IPS DF 6.9 (cell line): ENCODE results near the gene NOXA1.
A peak's percentile ranks its signal among the peaks of the same experiment; 100 is the strongest.

Experiments used
- DNase-seq: peaks from one replicate; pipeline ENCODE4 v3.0.0-alpha.2; 2013; ENCODE audit warnings: low read depth, low spot score
- H3K27ac ChIP-seq: one replicate; pipeline ENCODE4 v1.5.1; 2013; ENCODE audit warnings: low read length, control low read depth
- H3K27me3 ChIP-seq: 2 replicates; pipeline ENCODE4 v1.6.1; 2013; ENCODE audit warnings: mild to moderate bottlenecking, low read length; ENCODE audit not compliant: control insufficient read depth, insufficient read depth
- H3K36me3 ChIP-seq: 2 replicates; pipeline ENCODE4 v1.6.1; 2013; ENCODE audit warnings: low read length; ENCODE audit not compliant: control insufficient read depth, insufficient read depth
- H3K4me1 ChIP-seq: 2 replicates; pipeline ENCODE4 v1.6.1; 2013; ENCODE audit warnings: low read length; ENCODE audit not compliant: control insufficient read depth, insufficient read depth
- H3K4me3 ChIP-seq: 2 replicates; pipeline ENCODE4 v1.5.1; 2013; ENCODE audit warnings: mild to moderate bottlenecking, low read length
- H3K9me3 ChIP-seq: 2 replicates; pipeline ENCODE4 v1.6.1; 2013; ENCODE audit warnings: low read length, inconsistent platforms; ENCODE audit not compliant: control insufficient read depth, insufficient read depth
- WGBS: extraction: QIAGEN DNeasy Blood & Tissue Kit; methylation state at CpG from one replicate; pipeline ENCODE4 v1.1.7; 2013; ENCODE audit warnings: mixed read lengths, missing lambda C conversion rate; ENCODE audit not compliant: insufficient read length, insufficient coverage; 5-methylcytosine and 5-hydroxymethylcytosine counted together

The NOXA1 gene

DNA sequence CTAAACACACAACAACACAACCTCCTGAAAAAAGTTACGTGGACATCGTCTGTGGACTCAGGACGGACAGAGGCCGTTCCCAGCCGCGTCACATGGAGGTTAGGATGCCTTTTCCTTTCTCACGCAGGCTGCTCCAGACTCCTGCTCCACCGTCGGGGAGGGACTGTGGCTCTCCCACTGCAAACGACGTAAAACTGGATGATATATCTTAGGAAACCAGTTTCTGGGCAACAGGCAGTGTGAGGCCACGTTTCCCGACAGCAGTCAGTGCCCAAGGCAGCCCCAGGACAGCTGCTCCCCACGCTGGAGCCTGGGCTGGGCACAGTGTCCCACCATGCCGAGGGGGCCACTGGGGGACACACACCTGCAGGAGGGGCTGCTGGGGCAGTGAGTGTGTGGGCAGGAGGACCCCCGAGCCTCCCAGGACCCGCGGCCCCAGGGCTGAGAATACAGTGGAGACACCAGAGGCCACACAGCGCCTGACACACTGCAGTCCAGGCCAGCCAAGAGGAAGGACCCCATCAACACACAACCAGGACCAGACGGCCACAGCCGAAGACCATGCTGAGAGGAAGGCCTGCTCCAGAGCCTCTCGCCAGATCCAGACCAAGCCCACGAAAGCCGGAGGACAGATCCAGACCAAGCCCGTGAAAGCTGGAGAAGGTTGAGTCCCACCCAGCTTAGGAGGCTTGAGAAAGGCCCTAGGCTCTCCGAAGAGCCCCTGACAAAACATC lies 26.4 kb upstream of the NOXA1 start:
- no peaks in the 10 kb centered on the region for H3K4me1 ChIP-seq
- DNase-seq: no peak
- no peak overlapping the region for H3K4me3 ChIP-seq
- no peak overlapping the region for H3K27ac ChIP-seq
- H3K36me3 ChIP-seq: no peaks in the 10 kb centered on the region; the same call in 1 of the 2 replicates
- H3K9me3 ChIP-seq: no peaks in the 10 kb centered on the region
- no peaks in the 10 kb centered on the region for H3K27me3 ChIP-seq
- no CpG with 5 or more reads among the region's 26 CpGs for WGBS

DNA sequence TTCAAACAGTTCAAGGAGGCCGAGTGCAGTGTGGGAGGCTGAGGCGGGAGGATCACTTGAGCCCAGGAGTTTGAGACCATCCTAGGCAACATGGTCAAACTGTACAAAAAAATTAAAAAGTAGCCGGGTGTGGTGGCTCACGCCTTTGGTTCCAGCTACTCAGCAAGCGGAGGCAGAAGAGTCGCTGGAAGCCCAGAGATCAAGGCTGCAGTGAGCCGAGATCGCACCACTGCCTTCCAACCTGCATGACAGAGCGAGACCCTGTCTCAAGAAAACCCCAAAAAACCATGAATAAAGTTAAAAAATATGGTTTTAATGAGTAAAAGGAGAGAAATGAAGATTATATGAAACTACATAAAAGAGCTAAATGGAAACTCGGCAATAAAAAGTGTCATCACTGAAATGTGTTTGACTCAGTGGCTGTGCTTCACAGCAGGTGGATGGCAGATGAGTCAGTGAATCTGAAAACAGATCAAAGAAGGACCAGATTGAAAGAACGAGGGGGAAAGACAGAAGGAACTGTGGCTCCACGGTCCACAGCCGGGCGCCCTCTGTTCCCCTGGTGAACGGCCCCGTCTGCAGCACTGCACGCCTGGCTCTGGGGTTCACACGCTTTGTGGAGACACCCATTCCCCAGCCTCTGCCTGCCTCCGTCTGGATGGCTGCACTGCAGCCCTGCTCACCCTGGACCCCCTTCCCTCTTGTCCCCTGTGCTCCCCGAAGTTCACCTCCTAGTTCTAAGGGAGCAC lies 25.3 kb upstream of the NOXA1 start:
- H3K9me3 ChIP-seq: no peaks in the 10 kb centered on the region
- H3K36me3 ChIP-seq: no peaks in the 10 kb centered on the region; the same call in 1 of the 2 replicates
- no peak overlapping the region for H3K4me3 ChIP-seq
- DNase-seq: no peak
- H3K27ac ChIP-seq: no peak overlapping the region
- H3K27me3 ChIP-seq: no peaks in the 10 kb centered on the region
- no peaks in the 10 kb centered on the region for H3K4me1 ChIP-seq
- 100% methylated on average over 1 of the region's 20 CpGs for WGBS

DNA sequence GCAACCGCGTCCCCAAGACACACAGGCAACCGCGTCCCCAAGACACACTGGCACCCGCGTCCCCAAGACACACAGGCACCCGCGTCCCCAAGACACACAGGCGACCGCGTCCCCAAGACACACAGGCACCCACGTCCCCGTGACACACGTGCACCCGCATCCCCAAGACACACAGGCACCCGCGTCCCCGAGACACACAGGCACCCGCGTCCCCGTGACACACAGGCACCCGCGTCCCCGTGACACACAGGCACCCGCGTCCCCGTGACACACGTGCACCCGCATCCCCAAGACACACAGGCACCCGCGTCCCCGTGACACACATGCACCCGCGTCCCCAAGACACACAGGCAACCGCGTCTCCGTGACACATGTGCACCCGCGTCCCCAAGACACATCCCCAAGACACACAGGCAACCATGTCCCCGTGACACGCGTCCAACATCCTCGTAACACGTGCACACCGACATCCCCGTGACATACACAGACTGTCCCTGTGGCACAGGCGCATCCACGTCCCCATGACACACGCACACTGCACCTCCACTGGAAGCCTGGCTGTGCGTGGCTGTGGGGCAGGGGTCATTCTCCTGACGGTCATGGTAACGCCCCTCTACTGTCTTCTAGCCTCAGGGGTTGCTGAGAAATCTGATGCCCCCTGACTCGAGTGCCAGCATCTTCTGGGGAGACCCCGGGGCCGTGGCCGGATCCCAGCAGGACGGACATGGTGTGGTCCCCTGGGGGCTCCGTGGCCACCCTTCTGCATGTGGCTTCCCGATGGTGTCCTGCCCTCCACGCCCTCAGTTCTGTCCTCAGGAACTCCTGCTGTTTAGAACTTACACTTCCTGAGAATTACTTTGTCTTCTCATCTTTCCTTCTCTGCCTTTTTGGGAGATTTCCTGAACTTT lies 24.4 kb upstream of the NOXA1 start:
- Histone ChIP-seq H3K9me3 (no peaks in the 10 kb centered on the region), H3K27me3 (no peaks in the 10 kb centered on the region), H3K27ac (no peak overlapping the region), H3K4me3 (no peak overlapping the region), H3K4me1 (no peaks in the 10 kb centered on the region), H3K36me3 (no peaks in the 10 kb centered on the region; the same call in 1 of the 2 replicates)
- DNase-seq: no peak
- no CpG with 5 or more reads among the region's 60 CpGs for WGBS

DNA sequence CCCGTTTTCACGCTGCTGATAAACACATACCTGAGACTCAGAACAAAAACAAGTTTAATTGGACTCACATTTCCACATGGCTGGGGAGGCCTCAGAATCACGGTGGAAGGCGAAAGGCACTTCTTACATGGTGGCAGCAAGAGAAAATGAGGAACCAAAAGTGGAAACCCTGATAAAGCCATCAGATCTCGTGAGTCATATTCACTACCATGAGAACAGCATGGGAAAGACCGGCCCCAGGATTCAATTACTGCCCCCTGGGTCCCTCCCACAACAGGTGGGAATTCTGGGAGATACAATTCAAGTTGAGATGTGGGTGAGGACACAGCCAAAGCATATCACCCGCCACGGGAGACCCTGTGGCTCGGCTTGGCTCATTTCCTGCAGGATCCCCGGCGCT lies 20.4 kb upstream of the NOXA1 start:
- no peaks in the 10 kb centered on the region for H3K36me3 ChIP-seq
- no peaks in the 10 kb centered on the region for H3K9me3 ChIP-seq
- H3K27ac ChIP-seq: no peak overlapping the region
- H3K4me1 ChIP-seq: peaks cover 2% of the 10 kb centered on the region
- no peak overlapping the region for H3K4me3 ChIP-seq
- H3K27me3 ChIP-seq: no peaks in the 10 kb centered on the region
- no CpG with 5 or more reads among the region's 11 CpGs for WGBS
- DNase-seq: no peak

GRCh38 chr9:137403269-137403668 lies 19.9 kb upstream of the NOXA1 start:
- WGBS: no CpG with 5 or more reads among the region's 15 CpGs
- Histone ChIP-seq H3K27ac (no peak overlapping the region), H3K4me1 (peaks cover 2% of the 10 kb centered on the region), H3K27me3 (no peaks in the 10 kb centered on the region), H3K9me3 (no peaks in the 10 kb centered on the region), H3K4me3 (no peak overlapping the region), H3K36me3 (no peaks in the 10 kb centered on the region)
- DNase-seq: no peak

- WGBS: no CpG with 5 or more reads among the region's 24 CpGs
- no peaks in the 10 kb centered on the region for H3K36me3 ChIP-seq
- peaks cover 2% of the 10 kb centered on the region for H3K4me1 ChIP-seq
- no peak for DNase-seq
- no peak overlapping the region for H3K4me3 ChIP-seq
- no peaks in the 10 kb centered on the region for H3K27me3 ChIP-seq
- H3K9me3 ChIP-seq: no peaks in the 10 kb centered on the region
- H3K27ac ChIP-seq: no peak overlapping the region
Measured at GRCh38 chr9:137404961-137405567, 18.1 kb upstream of the NOXA1 start.

GRCh38 chr9:137405677-137406081 lies 17.5 kb upstream of the NOXA1 start:
- DNase-seq: no peak
- WGBS: no CpG with 5 or more reads among the region's 11 CpGs
- Histone ChIP-seq H3K36me3 (no peaks in the 10 kb centered on the region), H3K4me1 (peaks cover 2% of the 10 kb centered on the region), H3K4me3 (no peak overlapping the region), H3K9me3 (no peaks in the 10 kb centered on the region), H3K27me3 (no peaks in the 10 kb centered on the region), H3K27ac (no peak overlapping the region)

DNA sequence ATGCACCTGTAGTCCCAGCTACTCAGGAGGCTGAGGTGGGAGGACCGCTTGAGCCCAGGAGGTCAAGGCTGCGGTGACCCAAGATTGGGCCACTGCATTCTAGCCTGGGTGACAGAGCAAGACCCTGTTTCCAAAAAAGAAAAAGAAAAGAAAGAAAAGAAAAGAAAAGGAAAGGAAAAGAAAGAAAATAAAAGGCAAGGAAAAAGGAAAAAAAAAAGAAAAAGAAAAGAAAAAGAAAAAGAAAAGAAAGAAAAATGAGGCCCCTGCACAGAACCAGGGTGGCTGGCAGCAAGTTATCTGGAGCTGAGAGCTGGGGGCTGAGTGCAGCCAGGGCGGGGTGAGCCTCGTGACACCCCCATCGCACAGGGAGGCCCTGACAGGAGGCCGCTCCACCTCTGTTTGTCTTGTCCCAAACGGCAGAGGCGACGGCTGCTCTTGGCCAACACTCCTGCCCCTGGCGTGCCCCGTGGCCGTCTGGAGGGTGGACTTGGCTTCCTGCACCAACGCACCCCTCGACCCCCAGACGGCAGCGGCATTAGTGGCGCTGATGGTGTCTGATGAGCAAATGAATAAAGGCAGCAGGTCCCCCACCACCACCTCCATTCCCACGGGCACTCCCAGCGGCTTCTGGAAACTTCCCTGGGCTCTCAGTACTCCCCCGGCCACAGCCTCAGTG lies 17.0 kb upstream of the NOXA1 start:
- no peaks in the 10 kb centered on the region for H3K36me3 ChIP-seq
- H3K4me3 ChIP-seq: no peak overlapping the region
- WGBS: no CpG with 5 or more reads among the region's 20 CpGs

DNA sequence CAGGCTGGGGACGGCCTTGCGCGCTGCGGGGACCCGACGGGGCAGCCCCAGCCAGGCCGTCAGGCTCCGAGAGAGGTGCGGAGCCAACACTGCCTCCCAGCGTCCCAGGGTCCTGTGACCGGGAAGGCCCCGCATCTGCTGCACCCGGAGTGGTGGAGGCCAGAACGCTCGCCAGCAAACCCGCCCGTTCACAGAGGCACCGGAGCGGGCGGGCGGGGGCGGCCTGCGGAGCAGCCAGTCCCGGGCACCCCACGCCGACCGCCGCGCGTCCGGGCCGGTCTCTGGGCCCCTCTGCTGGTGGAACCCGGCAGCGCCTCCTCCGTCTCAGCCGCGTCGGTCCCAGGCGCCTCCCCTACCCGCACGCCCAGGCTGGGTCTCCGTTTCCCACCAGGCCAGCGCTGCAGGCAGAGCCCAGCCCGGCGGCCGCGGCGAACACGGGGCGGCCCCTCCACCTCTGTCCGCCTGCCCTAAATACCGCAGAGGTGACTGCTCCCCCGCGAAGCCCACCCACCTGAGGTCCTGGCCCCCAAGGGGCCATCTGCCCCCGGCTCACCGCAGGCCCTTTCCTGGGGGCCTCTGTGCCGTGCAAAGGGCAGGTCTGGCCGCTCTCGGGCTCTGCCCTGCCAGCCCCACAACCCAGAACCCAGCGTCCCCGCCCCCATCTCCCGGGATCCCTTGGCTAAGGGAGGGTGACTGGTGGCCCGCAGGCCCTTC lies 16.2 kb upstream of the NOXA1 start:
- peaks cover 2% of the 10 kb centered on the region for H3K4me1 ChIP-seq
- WGBS: no CpG with 5 or more reads among the region's 63 CpGs
- peak; percentile 50 for DNase-seq
- peak overlapping the region; percentile 28; the same call in 1 of the 2 replicates for H3K4me3 ChIP-seq
- H3K27me3 ChIP-seq: no peaks in the 10 kb centered on the region
- H3K36me3 ChIP-seq: no peaks in the 10 kb centered on the region
- no peak overlapping the region for H3K27ac ChIP-seq
- no peaks in the 10 kb centered on the region for H3K9me3 ChIP-seq

More for the DNA sequence above, 17.0 kb upstream of the NOXA1 start:
- peaks cover 2% of the 10 kb centered on the region for H3K4me1 ChIP-seq
- no peak overlapping the region for H3K27ac ChIP-seq
- DNase-seq: no peak
- H3K9me3 ChIP-seq: no peaks in the 10 kb centered on the region
- no peaks in the 10 kb centered on the region for H3K27me3 ChIP-seq
